GM20431 (cell line): ENCODE results near the gene TXNDC11.

ENCODE experiments used
- in situ Hi-C: fragments of 300-500 bp; cut with MseI, MboI; formaldehyde crosslinking; loops from one replicate; pipeline ENCODE4 v1.15.0; 2020; ENCODE audit warnings: low sequenced_read_pairs; ENCODE audit not compliant: unreplicated experiment

Gene TXNDC11

GRCh38 chr16:11692651-11693050 lies 50.0 kb downstream of the TXNDC11 start:
- in situ Hi-C loops = no loop called here

DNA sequence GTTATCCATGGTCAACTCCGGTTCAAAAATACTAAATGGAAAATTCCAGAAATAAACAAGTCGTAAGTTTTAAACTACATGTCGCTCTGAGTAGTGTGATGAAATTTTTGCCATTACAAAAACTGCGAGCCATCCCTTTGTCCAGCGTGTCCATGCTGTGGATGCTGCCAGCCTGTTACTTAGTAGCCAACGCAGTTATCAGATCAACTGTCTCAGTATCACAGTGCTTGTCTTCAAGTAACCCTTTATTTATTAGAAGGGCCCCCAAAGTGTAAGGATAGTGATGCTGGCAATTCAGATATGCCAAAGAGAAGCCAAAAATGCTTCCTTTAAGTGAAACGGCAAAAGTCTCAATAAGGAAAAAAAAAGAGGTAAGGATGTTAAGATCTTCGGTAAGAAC lies 50.5 kb downstream of the TXNDC11 start:
- in situ Hi-C loops = no loop called here

DNA sequence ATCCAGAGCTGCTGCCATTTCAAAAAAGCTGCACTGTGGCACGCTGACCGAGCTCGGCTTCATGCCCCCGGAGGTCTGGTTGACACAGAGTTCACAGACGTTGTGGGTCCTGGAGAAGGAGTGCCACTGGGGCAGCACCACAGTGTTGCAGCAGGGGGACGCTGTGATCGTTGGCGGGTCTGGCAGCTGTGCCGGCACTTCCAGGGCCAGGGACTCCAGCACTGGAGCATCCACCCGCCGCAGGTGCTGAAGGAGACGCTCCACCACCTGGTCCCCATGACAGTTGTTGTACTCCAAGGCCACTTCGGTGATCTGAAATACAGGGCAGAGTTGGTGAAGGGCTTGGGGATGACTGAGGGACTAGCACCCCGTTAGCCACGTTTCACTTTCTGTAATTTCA lies 50.9 kb downstream of the TXNDC11 start:
- in situ Hi-C loops = no loop called here

DNA sequence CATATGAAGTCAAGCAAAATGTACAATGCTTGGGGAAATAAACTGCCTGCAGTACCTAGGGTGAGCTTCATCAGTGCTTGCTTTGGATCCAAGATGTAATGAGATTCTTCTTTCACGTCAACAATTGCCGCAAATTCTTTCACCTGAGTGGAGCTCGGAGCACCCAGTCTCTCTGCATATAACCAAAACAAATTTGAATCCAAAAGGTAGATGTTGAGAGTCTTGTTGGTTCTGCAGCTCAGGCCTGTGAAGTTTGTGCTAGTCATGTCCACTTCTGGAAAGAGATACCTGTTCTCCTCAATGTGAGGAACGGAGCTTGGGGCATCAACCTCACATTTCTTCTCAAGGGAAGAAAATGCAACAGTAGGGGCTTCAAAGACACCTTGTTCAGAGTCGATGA lies 51.4 kb downstream of the TXNDC11 start:
- in situ Hi-C loops = no loop called here

GRCh38 chr16:11689031-11689840 lies 53.4 kb downstream of the TXNDC11 start:
- in situ Hi-C loops = no loop called here

GRCh38 chr16:11688520-11688886 lies 54.2 kb downstream of the TXNDC11 start:
- in situ Hi-C loops = no loop called here

- in situ Hi-C loops = no loop called here
These were observed 54.8 kb downstream of the TXNDC11 start for GRCh38 chr16:11687601-11688519.

DNA sequence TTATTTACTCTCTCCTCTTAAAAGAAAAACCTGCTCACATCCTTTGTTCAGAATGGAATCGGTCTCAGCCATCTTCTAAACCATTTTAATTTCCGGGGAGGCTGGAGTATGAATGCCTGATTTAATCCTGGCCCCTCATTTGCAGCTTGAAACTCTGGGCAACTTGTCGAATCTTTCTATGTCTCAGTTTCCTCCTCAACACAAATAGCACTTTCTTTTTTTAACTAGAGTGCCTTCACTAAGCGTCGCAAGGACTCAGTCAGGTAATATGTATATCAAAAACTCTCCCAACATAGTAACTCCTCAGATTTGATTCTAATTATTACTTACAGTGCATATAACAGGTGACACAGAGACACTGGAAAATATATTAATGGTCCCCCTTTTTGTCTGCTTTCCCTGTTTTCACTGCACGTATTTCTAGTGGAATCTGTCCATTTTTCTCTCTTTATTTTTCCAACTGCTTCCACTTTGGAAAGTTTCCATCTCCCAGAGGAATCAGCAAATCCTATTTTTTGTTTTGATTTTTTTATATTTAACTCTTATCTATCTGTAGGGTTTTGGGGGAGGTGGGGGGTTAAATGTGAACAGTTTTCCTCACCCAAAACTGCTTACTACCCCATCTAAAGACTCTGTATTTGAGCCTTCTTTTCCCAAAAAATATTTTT lies 55.8 kb downstream of the TXNDC11 start:
- in situ Hi-C loops = no loop called here

- in situ Hi-C loops = no loop called here
These were observed 56.6 kb downstream of the TXNDC11 start for GRCh38 chr16:11685844-11686618.

GRCh38 chr16:11684231-11685025 lies 58.2 kb downstream of the TXNDC11 start:
- in situ Hi-C loops = no loop called here

DNA sequence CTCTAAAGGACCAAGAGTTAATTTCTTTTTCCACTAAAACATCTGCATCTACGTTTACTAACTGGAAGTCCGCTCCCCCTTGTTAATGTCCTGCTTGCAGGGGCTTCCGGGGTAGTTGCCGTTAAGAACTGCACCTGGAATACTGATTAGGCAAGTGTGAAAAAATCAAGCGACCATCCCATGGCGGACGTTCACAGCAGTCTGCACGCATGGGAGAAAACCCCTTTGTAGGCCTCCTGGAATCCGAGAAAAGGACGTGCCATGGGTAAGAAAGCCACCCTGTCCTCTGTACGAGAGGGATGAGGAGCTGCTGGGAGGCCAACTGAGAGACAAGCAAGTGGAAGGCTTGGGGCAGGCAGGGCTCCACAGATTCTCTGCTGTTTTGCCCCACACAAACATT lies 59.5 kb downstream of the TXNDC11 start:
- in situ Hi-C loops = no loop called here

DNA sequence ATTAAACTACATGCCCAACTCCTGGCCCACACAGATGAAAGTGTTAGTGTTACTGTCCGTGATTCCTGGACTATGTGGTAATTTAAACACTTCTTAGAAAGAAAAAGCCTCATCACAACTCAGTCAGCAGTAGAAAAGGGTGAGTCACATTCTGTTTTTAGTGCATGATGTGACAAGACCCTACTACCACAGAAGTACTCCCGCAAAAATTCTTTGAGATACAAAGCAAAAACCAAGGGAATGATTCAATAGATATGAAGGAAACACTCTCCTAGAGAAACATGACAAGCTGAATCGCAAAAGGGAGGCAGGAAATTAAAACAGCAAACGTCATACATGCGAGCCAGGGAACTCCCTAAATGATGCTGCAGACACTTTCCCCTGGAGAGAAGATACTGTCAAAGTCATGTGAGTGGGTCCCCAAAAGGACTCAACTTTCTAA lies 60.0 kb downstream of the TXNDC11 start:
- in situ Hi-C loops = no loop called here

- in situ Hi-C loops = no loop called here
These were observed 60.5 kb downstream of the TXNDC11 start for GRCh38 chr16:11681976-11682654.

GRCh38 chr16:11681556-11681955 lies 61.1 kb downstream of the TXNDC11 start:
- in situ Hi-C loops = no loop called here

DNA sequence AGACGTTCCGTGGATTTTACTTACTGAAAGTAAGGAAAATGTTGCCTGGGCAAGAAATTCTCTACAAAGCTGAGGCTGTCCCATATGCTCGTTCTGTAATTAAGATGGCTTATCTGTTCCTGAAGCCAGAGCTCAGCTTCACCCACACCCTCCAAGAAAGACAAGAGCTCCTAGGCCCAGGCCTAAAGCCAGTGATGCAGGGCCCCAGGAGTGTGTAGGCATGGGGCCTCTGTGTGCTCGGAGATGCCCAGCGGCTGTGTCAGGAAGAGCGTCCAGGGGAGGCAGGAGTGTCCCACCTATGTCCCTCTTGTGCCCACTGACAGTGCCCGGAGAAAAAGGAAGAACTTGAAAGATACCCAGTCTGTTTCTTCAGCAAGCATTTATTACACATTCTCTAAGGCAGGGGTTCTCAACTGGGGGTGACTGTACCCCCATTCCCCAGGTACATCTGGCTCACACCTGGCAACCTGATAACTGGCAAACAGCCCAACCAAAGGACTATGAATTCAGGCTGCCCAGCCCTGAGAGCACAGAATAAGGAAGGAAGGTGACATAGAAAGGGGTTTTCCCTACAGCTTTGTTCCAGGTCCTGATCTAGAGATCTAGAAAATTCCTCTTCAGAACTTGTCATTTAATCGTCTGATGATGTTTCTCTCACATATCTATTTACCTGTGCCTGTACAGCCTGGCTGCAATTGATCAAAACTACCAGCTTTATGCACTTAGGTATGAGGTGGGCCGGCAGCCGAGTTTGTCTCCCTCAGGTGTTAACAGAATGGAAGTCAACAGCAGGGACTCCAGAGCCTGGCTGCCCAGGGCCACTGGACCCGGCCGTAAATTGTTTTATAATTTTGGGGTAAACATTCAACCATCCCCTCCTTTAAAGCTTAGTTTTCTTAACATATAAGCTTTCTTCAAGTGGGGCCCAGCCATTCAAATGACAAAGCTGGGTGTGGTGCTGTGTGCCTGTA lies 62.4 kb downstream of the TXNDC11 start:
- in situ Hi-C loops = no loop called here

- in situ Hi-C loops = no loop called here
These were observed 63.4 kb downstream of the TXNDC11 start for GRCh38 chr16:11679250-11679649.
